Panc1 (cell line): ENCODE results near the gene XPNPEP1. TPM values are rescaled to one million over a fixed set of nuclear protein-coding genes. Genes with fewer than 3 reads are reported as not detected.
A peak's percentile ranks its signal among the peaks of the same experiment; 100 is the strongest.

Source experiments
- ATAC-seq: fragments of 200-7000 bp; cut with Tn5 transposase; 2 replicates; pipeline ENCODE4 v1.9.1; 2020; ENCODE audit warnings: mild to moderate bottlenecking, moderate library complexity
- BruUV-seq: library from RNA; stranded (reverse); fragments of 400-500 nt; replicated peaks from 2 replicates; lab custom pipeline; 2021; lab: Mats Ljungman, UMichigan
- CTCF ChIA-PET: fragments of 300-600 bp; sonication (Branson Sonifier 250); formaldehyde crosslinking; loops from one replicate; lab custom pipeline; 2022; ENCODE audit warnings: antibody characterized with exemption; lab: Charles Lee
- POLR2A ChIA-PET: fragments of 300-600 bp; sonication (Branson Sonifier 250); formaldehyde crosslinking; loops from one replicate; lab custom pipeline; 2022; ENCODE audit warnings: antibody characterized with exemption; lab: Charles Lee
- DNase-seq: peaks from one replicate; pipeline ENCODE4 v3.0.0-alpha.2; 2010; ENCODE audit warnings: low read depth, low spot score
- H3K27ac ChIP-seq: 2 replicates; pipeline ENCODE4 v1.5.1; 2011; ENCODE audit warnings: mild to moderate bottlenecking, low read length, inconsistent platforms
- H3K27me3 ChIP-seq: fragments of 200-500 bp; sonication (Bioruptor generic); 2 replicates; pipeline ENCODE4 v1.6.0; 2014; ENCODE audit warnings: low read length, inconsistent platforms; ENCODE audit not compliant: control insufficient read depth, insufficient read depth
- H3K36me3 ChIP-seq: fragments of 200-500 bp; sonication (Bioruptor generic); 2 replicates; pipeline ENCODE4 v1.5.1; 2014; ENCODE audit warnings: inconsistent platforms, mild to moderate bottlenecking, low read length, moderate library complexity; ENCODE audit not compliant: control insufficient read depth, insufficient read depth
- H3K4me1 ChIP-seq: 2 replicates; pipeline ENCODE4 v1.5.1; 2011; ENCODE audit warnings: inconsistent platforms, mild to moderate bottlenecking, low read length, moderate library complexity; ENCODE audit not compliant: control insufficient read depth, insufficient read depth
- H3K4me3 ChIP-seq, 2 experiments: 2 replicates each; pipeline ENCODE4 v1.5.1; 2011 to 2012; ENCODE audit warnings: low read depth in 2 of 2, low read length in 2 of 2, mild to moderate bottlenecking in 2 of 2, inconsistent platforms in 1 of 2, moderate library complexity in 1 of 2
- H3K9me3 ChIP-seq: fragments of 200-500 bp; sonication (Bioruptor generic); 2 replicates; pipeline ENCODE4 v1.5.1; 2014; ENCODE audit warnings: low read depth, mild to moderate bottlenecking, inconsistent platforms, low read length, moderate library complexity; ENCODE audit not compliant: control insufficient read depth, insufficient read depth
- POLR2AphosphoS5 ChIP-seq: IDR thresholded peaks from 2 replicates; pipeline ENCODE4 v1.6.1; 2012; ENCODE audit warnings: mild to moderate bottlenecking, low read depth, low read length, moderate library complexity
- SIN3A ChIP-seq: IDR thresholded peaks from 2 replicates; pipeline ENCODE4 v1.6.1; 2012; ENCODE audit warnings: low read depth, mild to moderate bottlenecking, low read length, moderate library complexity, borderline replicate concordance; ENCODE audit not compliant: insufficient read depth
- TCF7L2 ChIP-seq: IDR thresholded peaks from 2 replicates; pipeline ENCODE4 v1.6.1; 2011; ENCODE audit warnings: mild to moderate bottlenecking, low read depth, low read length, inconsistent platforms
- in situ Hi-C: cut with HindIII; loops from 2 replicates; pipeline ENCODE4 v1.10.0; 2016; ENCODE audit warnings: low sequenced_read_pairs, low pct_unique_long_range_greater_than_20kb
- intact Hi-C: fragments of 100-400 bp; cut with micrococcal nuclease; formaldehyde crosslinking; loops from one replicate; pipeline ENCODE4 v1.10.0; 2022; ENCODE audit not compliant: unreplicated experiment
- total RNA-seq: library from RNA; stranded (reverse); gene quantifications from one replicate; pipeline ENCODE4 v1.2.1, GENCODE V29; 2021; ENCODE audit not compliant: unreplicated experiment
- TF ChIP-seq, protein P1 (sequence below): fragments of 450-650 bp; IDR thresholded peaks from 2 replicates; pipeline ENCODE4 v1.5.1; 2017; ENCODE audit warnings: mild to moderate bottlenecking
- TF ChIP-seq, protein P2 (sequence below), 2 experiments: IDR thresholded peaks; 2 replicates each; pipeline ENCODE4 v1.6.1; 2011 to 2012; ENCODE audit warnings: low read depth in 2 of 2, control low read depth in 1 of 2, low read length in 1 of 2, mild to moderate bottlenecking in 1 of 2, moderate library complexity in 1 of 2; ENCODE audit not compliant: insufficient read depth in 1 of 2

The XPNPEP1 gene
- total RNA-seq, 1 experiment from 2014 or later = 61.2 TPM

DNA sequence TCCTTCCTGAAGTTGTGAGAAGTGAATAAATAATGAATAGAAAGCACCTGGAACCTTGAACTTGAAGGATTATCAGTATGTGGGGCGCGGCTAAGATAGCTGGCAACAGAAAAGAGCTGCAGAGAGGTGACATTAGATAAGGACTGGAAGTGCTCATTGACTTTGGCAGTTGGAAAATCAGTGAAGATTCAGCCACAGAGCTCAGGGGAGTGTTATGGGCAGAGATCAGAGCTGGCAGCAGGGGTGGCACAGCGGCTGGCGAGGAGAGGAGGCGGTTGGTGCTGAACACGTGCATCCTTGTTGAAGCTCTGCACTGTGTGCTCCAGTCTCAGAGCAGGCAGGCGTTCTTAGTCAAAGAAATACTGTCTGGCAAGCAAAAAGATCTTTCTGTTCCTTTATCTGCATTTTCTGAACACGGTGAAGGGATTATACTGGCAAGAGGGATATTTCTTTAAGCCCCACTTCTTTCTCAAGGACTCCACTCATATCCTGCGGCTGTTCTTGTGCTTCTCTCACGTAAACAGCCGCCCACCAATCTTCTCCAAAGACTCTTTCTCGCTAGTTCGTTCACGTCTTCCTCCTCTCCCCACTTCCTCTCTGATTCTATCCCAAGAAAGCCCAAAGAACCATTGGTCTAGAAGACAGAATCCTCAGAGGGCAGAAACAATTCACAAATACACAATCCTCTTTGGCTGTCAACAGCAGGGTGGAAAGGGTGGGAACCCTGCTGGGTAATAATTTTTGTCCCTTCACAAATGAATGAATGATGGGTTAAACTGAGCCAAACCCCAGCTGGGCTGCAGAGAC, 45.8 kb upstream of the XPNPEP1 start:
- no peak for DNase-seq
- Histone ChIP-seq H3K36me3 (no peaks in the 10 kb centered on the region), H3K4me1 (peaks cover 5% of the 10 kb centered on the region; the same call in 1 of the 2 replicates), H3K4me3 (no peak overlapping the region), H3K27ac (no peak overlapping the region), H3K27me3 (peaks cover 3% of the 10 kb centered on the region; the same call in 1 of the 2 replicates), H3K9me3 (no peaks in the 10 kb centered on the region)
- in situ Hi-C loops = no loop called here
- POLR2A ChIA-PET = no interaction called here
- no TSS peak for BruUV-seq
- CTCF ChIA-PET = no interaction called here
- TF ChIP-seq TCF7L2 (no peak), SIN3A (no peak), POLR2AphosphoS5 (no peak)
- TF ChIP-seq, protein P1, sequence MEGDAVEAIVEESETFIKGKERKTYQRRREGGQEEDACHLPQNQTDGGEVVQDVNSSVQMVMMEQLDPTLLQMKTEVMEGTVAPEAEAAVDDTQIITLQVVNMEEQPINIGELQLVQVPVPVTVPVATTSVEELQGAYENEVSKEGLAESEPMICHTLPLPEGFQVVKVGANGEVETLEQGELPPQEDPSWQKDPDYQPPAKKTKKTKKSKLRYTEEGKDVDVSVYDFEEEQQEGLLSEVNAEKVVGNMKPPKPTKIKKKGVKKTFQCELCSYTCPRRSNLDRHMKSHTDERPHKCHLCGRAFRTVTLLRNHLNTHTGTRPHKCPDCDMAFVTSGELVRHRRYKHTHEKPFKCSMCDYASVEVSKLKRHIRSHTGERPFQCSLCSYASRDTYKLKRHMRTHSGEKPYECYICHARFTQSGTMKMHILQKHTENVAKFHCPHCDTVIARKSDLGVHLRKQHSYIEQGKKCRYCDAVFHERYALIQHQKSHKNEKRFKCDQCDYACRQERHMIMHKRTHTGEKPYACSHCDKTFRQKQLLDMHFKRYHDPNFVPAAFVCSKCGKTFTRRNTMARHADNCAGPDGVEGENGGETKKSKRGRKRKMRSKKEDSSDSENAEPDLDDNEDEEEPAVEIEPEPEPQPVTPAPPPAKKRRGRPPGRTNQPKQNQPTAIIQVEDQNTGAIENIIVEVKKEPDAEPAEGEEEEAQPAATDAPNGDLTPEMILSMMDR = no peak
- TF ChIP-seq, protein P2, sequence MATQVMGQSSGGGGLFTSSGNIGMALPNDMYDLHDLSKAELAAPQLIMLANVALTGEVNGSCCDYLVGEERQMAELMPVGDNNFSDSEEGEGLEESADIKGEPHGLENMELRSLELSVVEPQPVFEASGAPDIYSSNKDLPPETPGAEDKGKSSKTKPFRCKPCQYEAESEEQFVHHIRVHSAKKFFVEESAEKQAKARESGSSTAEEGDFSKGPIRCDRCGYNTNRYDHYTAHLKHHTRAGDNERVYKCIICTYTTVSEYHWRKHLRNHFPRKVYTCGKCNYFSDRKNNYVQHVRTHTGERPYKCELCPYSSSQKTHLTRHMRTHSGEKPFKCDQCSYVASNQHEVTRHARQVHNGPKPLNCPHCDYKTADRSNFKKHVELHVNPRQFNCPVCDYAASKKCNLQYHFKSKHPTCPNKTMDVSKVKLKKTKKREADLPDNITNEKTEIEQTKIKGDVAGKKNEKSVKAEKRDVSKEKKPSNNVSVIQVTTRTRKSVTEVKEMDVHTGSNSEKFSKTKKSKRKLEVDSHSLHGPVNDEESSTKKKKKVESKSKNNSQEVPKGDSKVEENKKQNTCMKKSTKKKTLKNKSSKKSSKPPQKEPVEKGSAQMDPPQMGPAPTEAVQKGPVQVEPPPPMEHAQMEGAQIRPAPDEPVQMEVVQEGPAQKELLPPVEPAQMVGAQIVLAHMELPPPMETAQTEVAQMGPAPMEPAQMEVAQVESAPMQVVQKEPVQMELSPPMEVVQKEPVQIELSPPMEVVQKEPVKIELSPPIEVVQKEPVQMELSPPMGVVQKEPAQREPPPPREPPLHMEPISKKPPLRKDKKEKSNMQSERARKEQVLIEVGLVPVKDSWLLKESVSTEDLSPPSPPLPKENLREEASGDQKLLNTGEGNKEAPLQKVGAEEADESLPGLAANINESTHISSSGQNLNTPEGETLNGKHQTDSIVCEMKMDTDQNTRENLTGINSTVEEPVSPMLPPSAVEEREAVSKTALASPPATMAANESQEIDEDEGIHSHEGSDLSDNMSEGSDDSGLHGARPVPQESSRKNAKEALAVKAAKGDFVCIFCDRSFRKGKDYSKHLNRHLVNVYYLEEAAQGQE (IDR thresholded peaks at IDR 0.05; ENCODE audit: insufficient read depth in 1 of 2, low read depth in 2 of 2, low read length in 1 of 2) = no peak
- ATAC-seq = no peak
- intact Hi-C loops = no loop called here

DNA sequence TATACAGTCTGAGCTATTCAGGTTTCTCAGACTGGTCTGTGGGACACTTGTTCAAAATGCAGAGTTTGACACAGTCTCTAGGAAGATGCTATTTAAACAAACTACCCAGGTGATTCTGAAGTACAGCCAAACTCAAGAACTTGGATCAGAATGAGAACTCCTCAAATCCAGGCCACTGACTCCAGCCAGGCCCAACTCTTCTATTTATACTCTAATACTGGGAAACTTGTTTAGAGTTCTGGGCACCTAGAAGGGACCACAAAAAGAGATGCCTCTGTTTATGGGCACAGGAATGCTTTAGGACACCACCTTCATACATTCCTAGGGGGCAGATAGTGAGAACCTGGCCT, 44.4 kb upstream of the XPNPEP1 start:
- Histone ChIP-seq H3K27me3 (peaks cover 3% of the 10 kb centered on the region; the same call in 1 of the 2 replicates), H3K4me1 (peaks cover 5% of the 10 kb centered on the region; the same call in 1 of the 2 replicates), H3K27ac (no peak overlapping the region), H3K36me3 (no peaks in the 10 kb centered on the region), H3K9me3 (no peaks in the 10 kb centered on the region), H3K4me3 (no peak overlapping the region)
- TF ChIP-seq, protein P2 (IDR thresholded peaks at IDR 0.05; ENCODE audit: insufficient read depth in 1 of 2, low read depth in 2 of 2, low read length in 1 of 2) = no peak
- TF ChIP-seq, protein P1 = no peak
- no peak for TF ChIP-seq TCF7L2
- no peak for TF ChIP-seq SIN3A
- TF ChIP-seq POLR2AphosphoS5 = no peak
- ATAC-seq (0 out of 2 replicates have a peak, but pooled peaks have one; percentile 22), DNase-seq (no peak)
- no TSS peak for BruUV-seq
- ChIA-PET POLR2A (interaction anchor here (0.6 kb wide), 1 partner anchor 14 kb away, joined by 3 read pairs; no protein-coding TSS in a partner anchor), CTCF (no interaction called here)
- intact Hi-C loops (no loop called here), in situ Hi-C loops (no loop called here)
